MG63 (cell line): ENCODE measurements around the gene ARMCX6. TPM values are rescaled to one million over a fixed set of nuclear protein-coding genes. Genes with fewer than 3 reads are reported as not detected.

ENCODE experiments used
- total RNA-seq: library from RNA; depleted of rRNA; stranded (reverse); fragments of >200 nt; shearing (Covaris generic); gene quantifications from 2 replicates; pipeline ENCODE4 v1.2.3, GENCODE V29; 2014; ENCODE audit warnings: low replicate concordance; rRNA removed

The ARMCX6 gene
- total RNA-seq, 1 experiment from 2014 or later, result 38.8 TPM

Other genes with a start within 250 kb of the ARMCX6 start
- 0.59 TPM in 1 of 2 replicates, not detected in the other for gene BTK, start 231.8 kb downstream of the ARMCX6 start, total RNA-seq
- 879 and 3,439 TPM in 2 replicates for gene RPL36A, start 227.0 kb downstream of the ARMCX6 start, total RNA-seq
- 30.1 and 34.8 TPM in 2 replicates for gene GLA, start 210.1 kb downstream of the ARMCX6 start, total RNA-seq
- gene HNRNPH2, start 209.8 kb downstream of the ARMCX6 start, total RNA-seq, result 25.9 and 40.6 TPM in 2 replicates
- gene ARMCX4, start 132.5 kb downstream of the ARMCX6 start, total RNA-seq, result not detected in 2 replicates
- gene ARMCX1, start 67.5 kb downstream of the ARMCX6 start, total RNA-seq, result 23.9 and 26.1 TPM in 2 replicates
- 26.3 and 33.7 TPM in 2 replicates for gene ARMCX3, start 5.2 kb upstream of the ARMCX6 start, total RNA-seq
- 23.7 and 38.1 TPM in 2 replicates for gene ARMCX2, start 41.9 kb upstream of the ARMCX6 start, total RNA-seq